ENCODE data around the gene WDFY2.

DNA sequence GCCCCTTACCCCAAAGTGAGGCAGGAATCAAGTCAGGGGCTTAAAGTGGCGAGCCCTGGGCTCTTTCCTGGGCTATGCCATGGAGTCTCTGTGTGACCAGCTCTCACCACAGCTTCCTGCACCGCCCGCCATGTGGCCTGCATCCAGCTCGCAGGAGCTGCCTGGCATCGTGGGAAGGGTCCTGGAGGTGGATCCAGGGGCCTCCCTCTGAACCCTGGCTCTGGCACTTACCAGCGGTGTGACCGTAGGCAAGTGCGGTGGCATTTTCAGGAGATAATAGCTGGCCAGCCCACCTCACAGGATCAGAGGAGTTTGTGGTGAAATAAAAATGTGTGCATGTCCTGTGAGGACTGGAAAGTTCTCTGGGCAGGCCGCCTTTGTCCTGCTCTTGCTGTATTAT, 193.7 kb downstream of the WDFY2 start:
- TF ChIP-seq CTCF (IDR thresholded peaks at IDR 0.05) (no peak), POLR2A (IDR thresholded peaks at IDR 0.05) (no peak)

Data from body of pancreas (tissue), 4 donors.